WI38 (cell line): ENCODE measurements around the gene CACNA1D.

Source experiments
- H3K4me3 ChIP-seq: 2 replicates; pipeline ENCODE4 v1.5.1; 2011; ENCODE audit warnings: low read depth, mild to moderate bottlenecking, control low read depth, low read length
- TF ChIP-seq, protein P1 (sequence below): IDR thresholded peaks from 2 replicates; pipeline ENCODE4 v1.5.1; 2012; ENCODE audit warnings: low read depth, mild to moderate bottlenecking, control low read depth, low read length

Gene CACNA1D

DNA sequence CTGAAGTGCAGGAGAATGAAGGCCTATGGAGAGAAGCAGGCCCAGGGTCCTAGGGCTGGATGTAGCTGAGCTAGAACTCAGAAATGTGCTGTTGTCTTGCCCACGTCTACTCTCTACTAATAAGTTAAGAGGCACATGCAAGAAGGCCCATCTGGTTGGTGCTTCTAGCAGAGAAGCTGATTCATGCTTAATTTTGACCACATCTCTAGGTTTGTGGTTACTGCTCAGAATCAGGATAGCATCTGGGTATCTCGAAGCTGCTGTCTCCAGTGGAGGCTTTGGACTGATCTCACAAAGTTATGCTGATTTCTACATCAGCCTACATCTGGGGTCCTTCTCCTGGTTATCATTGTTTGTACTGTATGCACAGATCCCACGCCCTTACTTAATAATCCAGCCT, 87.3 kb downstream of the CACNA1D start:
- H3K4me3 ChIP-seq: no peak overlapping the region
- TF ChIP-seq, protein P1, sequence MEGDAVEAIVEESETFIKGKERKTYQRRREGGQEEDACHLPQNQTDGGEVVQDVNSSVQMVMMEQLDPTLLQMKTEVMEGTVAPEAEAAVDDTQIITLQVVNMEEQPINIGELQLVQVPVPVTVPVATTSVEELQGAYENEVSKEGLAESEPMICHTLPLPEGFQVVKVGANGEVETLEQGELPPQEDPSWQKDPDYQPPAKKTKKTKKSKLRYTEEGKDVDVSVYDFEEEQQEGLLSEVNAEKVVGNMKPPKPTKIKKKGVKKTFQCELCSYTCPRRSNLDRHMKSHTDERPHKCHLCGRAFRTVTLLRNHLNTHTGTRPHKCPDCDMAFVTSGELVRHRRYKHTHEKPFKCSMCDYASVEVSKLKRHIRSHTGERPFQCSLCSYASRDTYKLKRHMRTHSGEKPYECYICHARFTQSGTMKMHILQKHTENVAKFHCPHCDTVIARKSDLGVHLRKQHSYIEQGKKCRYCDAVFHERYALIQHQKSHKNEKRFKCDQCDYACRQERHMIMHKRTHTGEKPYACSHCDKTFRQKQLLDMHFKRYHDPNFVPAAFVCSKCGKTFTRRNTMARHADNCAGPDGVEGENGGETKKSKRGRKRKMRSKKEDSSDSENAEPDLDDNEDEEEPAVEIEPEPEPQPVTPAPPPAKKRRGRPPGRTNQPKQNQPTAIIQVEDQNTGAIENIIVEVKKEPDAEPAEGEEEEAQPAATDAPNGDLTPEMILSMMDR: no peak

- TF ChIP-seq, protein P1: no peak
- H3K4me3 ChIP-seq: no peak overlapping the region
Measured at GRCh38 chr3:53583161-53583690, 88.8 kb downstream of the CACNA1D start.

- H3K4me3 ChIP-seq: no peak overlapping the region
- TF ChIP-seq, protein P1: no peak
Measured at GRCh38 chr3:53585049-53585448, 90.6 kb downstream of the CACNA1D start.

- TF ChIP-seq, protein P1: no peak
- no peak overlapping the region for H3K4me3 ChIP-seq
Measured at GRCh38 chr3:53585627-53586026, 91.2 kb downstream of the CACNA1D start.

- H3K4me3 ChIP-seq: no peak overlapping the region
- TF ChIP-seq, protein P1: no peak
Measured at GRCh38 chr3:53588122-53588521, 93.7 kb downstream of the CACNA1D start.

DNA sequence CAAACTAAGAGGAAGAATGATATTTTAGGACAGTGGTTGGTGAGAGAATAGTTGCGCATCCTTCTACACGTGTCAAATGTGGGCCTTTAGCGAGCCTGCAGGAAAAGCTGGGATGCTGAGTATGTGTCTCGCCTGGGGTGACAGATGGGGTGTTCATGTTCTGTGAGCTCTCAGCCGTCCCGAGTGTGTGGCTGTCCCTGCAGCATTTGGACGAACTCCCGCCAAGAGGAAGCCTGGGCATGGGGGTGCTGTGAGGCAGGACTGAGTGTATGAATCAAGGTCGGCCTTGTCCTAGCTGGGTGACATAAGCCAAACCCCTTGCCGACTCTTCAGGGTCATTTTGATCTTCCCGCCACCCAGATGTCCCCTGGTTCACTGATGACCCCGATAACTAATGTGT, 94.8 kb downstream of the CACNA1D start:
- H3K4me3 ChIP-seq: no peak overlapping the region

GRCh38 chr3:53589806-53590205, 95.4 kb downstream of the CACNA1D start:
- no peak overlapping the region for H3K4me3 ChIP-seq
- TF ChIP-seq, protein P1: no peak

More for the DNA sequence above, 94.8 kb downstream of the CACNA1D start:
- TF ChIP-seq, protein P1: no peak
